ENCODE data around the gene POLA1.

Gene POLA1

GRCh38 chrX:24965372-24965771 lies 271.7 kb downstream of the POLA1 start:
- Histone ChIP-seq H4K20me1 (ENCODE audit: insufficient read depth, low read length) (no peaks in the 10 kb centered on the region), H3K4me3 (ENCODE audit: low read length) (no peak overlapping the region), H3K36me3 (replicated peaks; ENCODE audit: low read depth, low read length) (no peaks in the 10 kb centered on the region), H3K4me1 (ENCODE audit: low read length) (0 out of 2 replicates have a peak, but pooled peaks cover 8% of the 10 kb centered on the region), H3K79me2 (ENCODE audit: low read length) (no peaks in the 10 kb centered on the region), H3K27me3 (ENCODE audit: low read depth, low read length) (no peaks in the 10 kb centered on the region), H3K9me3 (ENCODE audit: insufficient read depth, low read length) (no peaks in the 10 kb centered on the region), H3K9ac (ENCODE audit: low read length) (no peak overlapping the region), H3K27ac (ENCODE audit: low read length) (no peak overlapping the region), H2AFZ (ENCODE audit: low read depth, low read length) (no peak overlapping the region), H3K4me2 (ENCODE audit: low read length) (no peak overlapping the region)
- no peak for TF ChIP-seq EZH2phosphoT487 (IDR thresholded peaks at IDR 0.05; ENCODE audit: low read depth)
- TF ChIP-seq CTCF (IDR thresholded peaks at IDR 0.05; ENCODE audit: low read depth, low read length) = no peak

GRCh38 chrX:24969812-24970211 lies 276.1 kb downstream of the POLA1 start:
- H3K27ac ChIP-seq (ENCODE audit: low read length) = no peak overlapping the region
- H2AFZ ChIP-seq (ENCODE audit: low read depth, low read length) = no peak overlapping the region
- H3K4me2 ChIP-seq (ENCODE audit: low read length) = no peak overlapping the region
- no peak for TF ChIP-seq CTCF (IDR thresholded peaks at IDR 0.05; ENCODE audit: low read depth, low read length)
- no peak for TF ChIP-seq EZH2phosphoT487 (IDR thresholded peaks at IDR 0.05; ENCODE audit: low read depth)
- no peak overlapping the region for H3K9ac ChIP-seq (ENCODE audit: low read length)
- no peaks in the 10 kb centered on the region for H4K20me1 ChIP-seq (ENCODE audit: insufficient read depth, low read length)
- H3K4me3 ChIP-seq (ENCODE audit: low read length) = no peak overlapping the region
- no peaks in the 10 kb centered on the region for H3K79me2 ChIP-seq (ENCODE audit: low read length)
- H3K36me3 ChIP-seq (replicated peaks; ENCODE audit: low read depth, low read length) = no peaks in the 10 kb centered on the region
- H3K4me1 ChIP-seq (ENCODE audit: low read length) = no peaks in the 10 kb centered on the region
- no peaks in the 10 kb centered on the region for H3K27me3 ChIP-seq (ENCODE audit: low read depth, low read length)
- no peaks in the 10 kb centered on the region for H3K9me3 ChIP-seq (ENCODE audit: insufficient read depth, low read length)

GRCh38 chrX:24979081-24979480 lies 285.4 kb downstream of the POLA1 start:
- H3K9ac ChIP-seq (ENCODE audit: low read length) = no peak overlapping the region
- no peak overlapping the region for H3K4me2 ChIP-seq (ENCODE audit: low read length)
- H3K4me3 ChIP-seq (ENCODE audit: low read length) = no peak overlapping the region
- H2AFZ ChIP-seq (ENCODE audit: low read depth, low read length) = no peak overlapping the region
- H3K4me1 ChIP-seq (ENCODE audit: low read length) = peaks cover 10% of the 10 kb centered on the region
- H3K27ac ChIP-seq (ENCODE audit: low read length) = no peak overlapping the region
- TF ChIP-seq EZH2phosphoT487 (IDR thresholded peaks at IDR 0.05; ENCODE audit: low read depth) (no peak), CTCF (IDR thresholded peaks at IDR 0.05; ENCODE audit: low read depth, low read length) (no peak)
- H3K27me3 ChIP-seq (ENCODE audit: low read depth, low read length) = no peaks in the 10 kb centered on the region
- peaks cover 5% of the 10 kb centered on the region; the same call in 1 of the 2 replicates for H4K20me1 ChIP-seq (ENCODE audit: insufficient read depth, low read length)
- no peaks in the 10 kb centered on the region for H3K9me3 ChIP-seq (ENCODE audit: insufficient read depth, low read length)
- no peaks in the 10 kb centered on the region for H3K36me3 ChIP-seq (replicated peaks; ENCODE audit: low read depth, low read length)
- no peaks in the 10 kb centered on the region for H3K79me2 ChIP-seq (ENCODE audit: low read length)

- H3K36me3 ChIP-seq (replicated peaks; ENCODE audit: low read depth, low read length) = no peaks in the 10 kb centered on the region
- H3K9me3 ChIP-seq (ENCODE audit: insufficient read depth, low read length) = no peaks in the 10 kb centered on the region
- no peak overlapping the region for H2AFZ ChIP-seq (ENCODE audit: low read depth, low read length)
- H3K4me1 ChIP-seq (ENCODE audit: low read length) = peaks cover 12% of the 10 kb centered on the region
- no peak overlapping the region for H3K27ac ChIP-seq (ENCODE audit: low read length)
- no peaks in the 10 kb centered on the region for H3K27me3 ChIP-seq (ENCODE audit: low read depth, low read length)
- no peak overlapping the region for H3K4me3 ChIP-seq (ENCODE audit: low read length)
- H3K9ac ChIP-seq (ENCODE audit: low read length) = no peak overlapping the region
- TF ChIP-seq EZH2phosphoT487 (IDR thresholded peaks at IDR 0.05; ENCODE audit: low read depth) (no peak), CTCF (IDR thresholded peaks at IDR 0.05; ENCODE audit: low read depth, low read length) (no peak)
- H4K20me1 ChIP-seq (ENCODE audit: insufficient read depth, low read length) = peaks cover 5% of the 10 kb centered on the region; the same call in 1 of the 2 replicates
- H3K4me2 ChIP-seq (ENCODE audit: low read length) = no peak overlapping the region
- no peaks in the 10 kb centered on the region for H3K79me2 ChIP-seq (ENCODE audit: low read length)
Observed at GRCh38 chrX:24981030-24981429, 287.3 kb downstream of the POLA1 start.

Measured in OCI-LY3 (cell line).